H9 (cell line): ENCODE measurements around the gene TOGARAM1. TPM values are rescaled to one million over a fixed set of nuclear protein-coding genes. Genes with fewer than 3 reads are reported as not detected.

ENCODE experiments used
- DNase-seq: peaks from one replicate; pipeline ENCODE4 v3.0.0-alpha.2; 2017
- H2AFZ ChIP-seq: one replicate; pipeline ENCODE4 v1.6.1; 2013; ENCODE audit warnings: mild to moderate bottlenecking, low read length, control low read depth, moderate library complexity
- H2AK5ac ChIP-seq: 2 replicates; pipeline ENCODE4 v1.6.1; 2013; ENCODE audit warnings: low read length, control low read depth, mixed read lengths; ENCODE audit not compliant: insufficient read length
- H2BK120ac ChIP-seq: one replicate; pipeline ENCODE4 v1.6.1; 2013; ENCODE audit warnings: low read depth, mild to moderate bottlenecking, low read length, control low read depth, inconsistent platforms; ENCODE audit not compliant: poor library complexity, severe bottlenecking
- H2BK12ac ChIP-seq: 2 replicates; pipeline ENCODE4 v1.6.1; 2013; ENCODE audit warnings: low read length, control low read depth, mixed read lengths, low read depth; ENCODE audit not compliant: insufficient read length
- H2BK15ac ChIP-seq: 2 replicates; pipeline ENCODE4 v1.6.1; 2013; ENCODE audit warnings: low read depth, low read length, control low read depth
- H2BK20ac ChIP-seq: one replicate; pipeline ENCODE4 v1.6.1; 2013; ENCODE audit warnings: low read depth, mild to moderate bottlenecking, low read length, control low read depth, inconsistent platforms; ENCODE audit not compliant: poor library complexity, severe bottlenecking
- H2BK5ac ChIP-seq: 2 replicates; pipeline ENCODE4 v1.6.1; 2013; ENCODE audit warnings: low read length, control low read depth, mixed read lengths; ENCODE audit not compliant: insufficient read length
- H3K14ac ChIP-seq: 2 replicates; pipeline ENCODE4 v1.6.1; 2013; ENCODE audit warnings: low read length, control low read depth; ENCODE audit not compliant: insufficient read depth
- H3K18ac ChIP-seq: 2 replicates; pipeline ENCODE4 v1.6.1; 2013; ENCODE audit warnings: low read depth, mild to moderate bottlenecking, mixed read lengths, low read length, control low read depth; ENCODE audit not compliant: insufficient read length
- H3K23ac ChIP-seq: 2 replicates; pipeline ENCODE4 v1.6.1; 2013; ENCODE audit warnings: low read length, control low read depth, mixed read lengths, low read depth; ENCODE audit not compliant: insufficient read length
- H3K23me2 ChIP-seq: 2 replicates; pipeline ENCODE4 v1.6.1; 2013; ENCODE audit warnings: low read depth, mild to moderate bottlenecking, mixed read lengths, low read length, control low read depth; ENCODE audit not compliant: insufficient read length, poor library complexity, severe bottlenecking
- H3K27ac ChIP-seq: 2 replicates; pipeline ENCODE4 v1.5.1; 2013; ENCODE audit warnings: low read length, control low read depth, mixed read lengths, low read depth; ENCODE audit not compliant: insufficient read length
- H3K27me3 ChIP-seq: 2 replicates; pipeline ENCODE4 v1.6.1; 2013; ENCODE audit warnings: low read length, control low read depth, inconsistent platforms; ENCODE audit not compliant: insufficient read depth
- H3K4ac ChIP-seq: 2 replicates; pipeline ENCODE4 v1.6.1; 2013; ENCODE audit warnings: low read depth, mild to moderate bottlenecking, control low read depth, inconsistent platforms, low read length, moderate library complexity
- H3K4me1 ChIP-seq: 2 replicates; pipeline ENCODE4 v1.6.1; 2013; ENCODE audit warnings: low read length, control low read depth, inconsistent platforms; ENCODE audit not compliant: insufficient read depth
- H3K4me2 ChIP-seq: 2 replicates; pipeline ENCODE4 v1.6.1; 2013; ENCODE audit warnings: low read length, control low read depth, mixed read lengths; ENCODE audit not compliant: insufficient read length, insufficient read depth
- H3K56ac ChIP-seq: 2 replicates; pipeline ENCODE4 v1.6.1; 2013; ENCODE audit warnings: low read depth, mild to moderate bottlenecking, mixed read lengths, low read length, control low read depth; ENCODE audit not compliant: insufficient read length
- H3K79me1 ChIP-seq: 2 replicates; pipeline ENCODE4 v1.6.1; 2013; ENCODE audit warnings: low read depth, mild to moderate bottlenecking, moderate library complexity, low read length, control low read depth, inconsistent platforms; ENCODE audit not compliant: insufficient read depth, poor library complexity, severe bottlenecking
- H3K79me2 ChIP-seq: 2 replicates; pipeline ENCODE4 v1.6.1; 2013; ENCODE audit warnings: low read length, control low read depth, inconsistent platforms; ENCODE audit not compliant: insufficient read depth
- H3K9ac ChIP-seq: 2 replicates; pipeline ENCODE4 v1.6.1; 2013; ENCODE audit warnings: low read length, control low read depth, mixed read lengths; ENCODE audit not compliant: insufficient read length; ENCODE audit errors: extremely low read depth
- H3K9me3 ChIP-seq: one replicate; pipeline ENCODE4 v1.6.1; 2013; ENCODE audit warnings: low read depth, low read length, inconsistent platforms; ENCODE audit not compliant: control insufficient read depth
- H3T11ph ChIP-seq: one replicate; pipeline ENCODE4 v1.6.1; 2013; ENCODE audit warnings: mild to moderate bottlenecking, low read length, control low read depth, inconsistent platforms
- H4K20me1 ChIP-seq: one replicate; pipeline ENCODE4 v1.6.1; 2013; ENCODE audit not compliant: control insufficient read depth, insufficient read length, insufficient read depth
- H4K5ac ChIP-seq: 2 replicates; pipeline ENCODE4 v1.6.1; 2013; ENCODE audit warnings: low read depth, mild to moderate bottlenecking, mixed read lengths, low read length, control low read depth; ENCODE audit not compliant: insufficient read length
- H4K8ac ChIP-seq: replicated peaks from 2 replicates; pipeline ENCODE4 v1.6.1; 2013; ENCODE audit warnings: low read length, control low read depth, mixed read lengths, low read depth; ENCODE audit not compliant: insufficient read length
- H4K91ac ChIP-seq: 2 replicates; pipeline ENCODE4 v1.6.1; 2013; ENCODE audit warnings: low read depth, mild to moderate bottlenecking, moderate library complexity, mixed read lengths, low read length, control low read depth; ENCODE audit not compliant: insufficient read length
- H3K27ac Mint-ChIP-seq, 3 experiments: 2 replicates in 2 of 3; 3 replicates in 1 of 3; pipeline ENCODE4 v1.8.0; 2020 to 2021; ENCODE audit warnings: mixed read lengths in 3 of 3, mild to moderate bottlenecking in 1 of 3, moderate library complexity in 1 of 3
- H3K27me3 Mint-ChIP-seq: 2 replicates; pipeline ENCODE4 v1.8.0; 2021; ENCODE audit warnings: low read depth, mild to moderate bottlenecking, moderate library complexity, mixed read lengths
- H3K36me3 Mint-ChIP-seq, 3 experiments: 2 replicates in 2 of 3; 3 replicates in 1 of 3; pipeline ENCODE4 v1.8.0; 2020 to 2021; ENCODE audit warnings: low read depth in 3 of 3, mixed read lengths in 3 of 3; ENCODE audit not compliant: insufficient read depth in 1 of 3
- H3K4me1 Mint-ChIP-seq, 2 experiments: 2 replicates each; pipeline ENCODE4 v1.8.0; 2020; ENCODE audit warnings: mixed read lengths in 2 of 2
- H3K4me3 Mint-ChIP-seq, 2 experiments: 2 replicates in 1 of 2; 3 replicates in 1 of 2; pipeline ENCODE4 v1.8.0; 2020 to 2021; ENCODE audit warnings: mild to moderate bottlenecking in 2 of 2, mixed read lengths in 2 of 2, moderate library complexity in 1 of 2
- H3K9me3 Mint-ChIP-seq, 2 experiments: 2 replicates in 1 of 2; 3 replicates in 1 of 2; pipeline ENCODE4 v1.8.0; 2020; ENCODE audit warnings: mild to moderate bottlenecking in 2 of 2, mixed read lengths in 2 of 2, moderate library complexity in 1 of 2
- CTCF ChIP-seq: fragments of 200-600 bp; sonication (generic); conservative IDR thresholded peaks from 3 replicates; pipeline ENCODE4 v1.8.0; 2021; ENCODE audit warnings: antibody characterized with exemption, mild to moderate bottlenecking
- WGBS: extraction: QIAGEN DNeasy Blood & Tissue Kit; methylation state at CpG from one replicate; pipeline ENCODE4 v1.1.7; 2013; ENCODE audit warnings: missing lambda C conversion rate, low lambda C conversion rate, mixed read lengths; ENCODE audit not compliant: insufficient read length; ENCODE audit errors: extremely low coverage; 5-methylcytosine and 5-hydroxymethylcytosine counted together
- total RNA-seq: library from RNA; stranded (reverse); gene quantifications from 2 replicates; pipeline ENCODE4 v1.2.1, GENCODE V29; 2021

The TOGARAM1 gene
- total RNA-seq, 1 experiment from 2014 or later: 11.4 TPM

GRCh38 chr14:45089813-45090212, 127.8 kb downstream of the TOGARAM1 start:
- no peaks in the 10 kb centered on the region for H3K4me1 ChIP-seq
- H3T11ph ChIP-seq: no peak overlapping the region
- no peak overlapping the region for H4K5ac ChIP-seq
- H2BK5ac ChIP-seq: no peak overlapping the region
- H2BK120ac ChIP-seq: no peak overlapping the region
- H3K23me2 ChIP-seq: no peaks in the 10 kb centered on the region
- H2BK15ac ChIP-seq: no peak overlapping the region
- no peak overlapping the region for H3K23ac ChIP-seq
- H3K4me3 Mint-ChIP-seq: no peak overlapping the region
- no peak overlapping the region for H3K4me2 ChIP-seq
- no peak for TF ChIP-seq CTCF
- no peak overlapping the region for H3K27ac ChIP-seq
- no CpG with 5 or more reads among the region's 1 CpG for WGBS
- H3K27ac Mint-ChIP-seq: no peak overlapping the region
- peaks cover 27 to 31% of the 10 kb centered on the region in 2 experiments for H3K4me1 Mint-ChIP-seq
- peaks cover 49% of the 10 kb centered on the region; the same call in 1 of the 2 replicates for H3K79me2 ChIP-seq
- H4K91ac ChIP-seq: no peak overlapping the region
- H3K9me3 Mint-ChIP-seq: no peaks in the 10 kb centered on the region
- DNase-seq: no peak
- no peaks in the 10 kb centered on the region for H3K27me3 Mint-ChIP-seq
- H3K4ac ChIP-seq: no peak overlapping the region
- H3K36me3 Mint-ChIP-seq: peaks cover 0 to 17% (median 5%) of the 10 kb centered on the region in 3 experiments; a peak in 4 of 7 replicates
- no peak overlapping the region for H2AK5ac ChIP-seq
- H2AFZ ChIP-seq: no peak overlapping the region
- H2BK12ac ChIP-seq: no peak overlapping the region
- no peak overlapping the region for H4K8ac ChIP-seq
- H3K18ac ChIP-seq: no peak overlapping the region
- no peaks in the 10 kb centered on the region for H3K27me3 ChIP-seq
- H3K14ac ChIP-seq: no peak overlapping the region
- H3K9me3 ChIP-seq: no peaks in the 10 kb centered on the region
- H3K79me1 ChIP-seq: no peaks in the 10 kb centered on the region
- H2BK20ac ChIP-seq: no peak overlapping the region
- no peak overlapping the region for H3K9ac ChIP-seq
- H4K20me1 ChIP-seq: no peaks in the 10 kb centered on the region
- no peak overlapping the region for H3K56ac ChIP-seq
